ENCODE data around the gene CNFN.

Gene CNFN

DNA sequence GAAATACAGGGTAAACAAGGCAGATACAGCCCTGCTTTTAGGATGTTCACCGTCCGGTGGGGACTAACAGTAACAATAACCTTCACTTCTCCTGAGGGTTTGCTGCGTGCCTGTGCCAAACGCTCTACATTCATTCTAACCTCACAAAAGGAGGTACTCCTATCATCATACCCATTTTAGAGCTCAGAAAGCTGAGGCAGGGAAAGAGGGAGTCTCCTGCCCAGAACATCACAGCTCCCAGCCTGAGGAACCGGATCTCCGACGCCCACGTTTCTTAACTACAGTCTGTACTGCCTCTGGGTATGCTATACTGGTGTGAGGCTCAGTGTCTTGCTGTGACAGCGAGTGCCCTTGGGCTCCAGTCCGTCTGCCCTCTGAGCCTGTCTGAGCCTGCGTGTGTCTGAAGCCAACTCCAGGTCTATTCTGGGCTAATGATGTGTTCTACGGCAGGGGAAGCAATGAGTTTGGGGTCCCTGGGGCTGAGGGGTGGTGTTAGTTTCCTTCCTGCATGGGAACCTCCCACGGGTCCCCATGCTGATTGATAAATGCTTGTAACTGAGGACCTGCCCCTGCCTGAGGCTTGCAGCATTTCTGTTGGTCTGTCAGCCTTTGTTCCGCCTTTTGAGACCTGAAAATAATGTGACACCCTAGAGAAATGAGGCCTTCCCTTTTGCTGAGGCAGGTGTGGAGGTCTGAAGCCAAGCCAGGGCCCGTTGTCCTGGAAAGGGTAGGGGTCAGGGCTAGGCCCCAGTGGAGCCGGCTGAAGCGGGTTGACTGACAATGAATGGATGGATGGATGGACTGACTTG is 32.2 kb upstream of the CNFN start:
- Histone ChIP-seq H3K9ac (ENCODE audit: low read length) (peak overlapping the region; percentile 80), H2AFZ (ENCODE audit: low read length) (no peak overlapping the region)

GRCh38 chr19:42421591-42422031 is 31.5 kb upstream of the CNFN start:
- Histone ChIP-seq H3K9me2 (ENCODE audit: low read depth, low read length) (no peaks in the 10 kb centered on the region), H3K27me3 (ENCODE audit: insufficient read depth, low read length) (no peaks in the 10 kb centered on the region), H3K4me1 (ENCODE audit: insufficient read depth, low read length, severe bottlenecking) (peaks cover 33% of the 10 kb centered on the region), H3F3A (ENCODE audit: insufficient read depth, low read length) (no peaks in the 10 kb centered on the region), H3K9ac (ENCODE audit: low read length) (peak overlapping the region; percentile 80), H4K20me1 (ENCODE audit: insufficient read depth, low read length) (no peaks in the 10 kb centered on the region), H2AFZ (ENCODE audit: low read length) (no peak overlapping the region), H3K36me3 (ENCODE audit: insufficient read depth, low read length) (peaks cover 6% of the 10 kb centered on the region; the same call in 1 of the 2 replicates), H3K9me3 (ENCODE audit: low read length) (no peaks in the 10 kb centered on the region), H3K4me2 (ENCODE audit: low read length) (peak overlapping the region; percentile 79), H3K27ac (ENCODE audit: low read depth, low read length, poor library complexity, severe bottlenecking) (peak overlapping the region; percentile 83), H3K4me3 (ENCODE audit: low read depth, low read length, poor library complexity, severe bottlenecking) (peak overlapping the region; percentile 73), H3K79me2 (ENCODE audit: insufficient read depth, low read length) (no peaks in the 10 kb centered on the region)
- TF ChIP-seq EZH2 (IDR thresholded peaks at IDR 0.05; ENCODE audit: borderline replicate concordance, low read length) (no peak), CTCF (IDR thresholded peaks at IDR 0.05; ENCODE audit: low read length) (no peak)

More for the DNA sequence above, 32.2 kb upstream of the CNFN start:
- Histone ChIP-seq H3K4me1 (ENCODE audit: insufficient read depth, low read length, severe bottlenecking) (peaks cover 33% of the 10 kb centered on the region), H4K20me1 (ENCODE audit: insufficient read depth, low read length) (no peaks in the 10 kb centered on the region), H3K36me3 (ENCODE audit: insufficient read depth, low read length) (peaks cover 6% of the 10 kb centered on the region; the same call in 1 of the 2 replicates), H3K79me2 (ENCODE audit: insufficient read depth, low read length) (no peaks in the 10 kb centered on the region), H3K9me3 (ENCODE audit: low read length) (no peaks in the 10 kb centered on the region), H3K4me3 (ENCODE audit: low read depth, low read length, poor library complexity, severe bottlenecking) (peak overlapping the region; percentile 73), H3F3A (ENCODE audit: insufficient read depth, low read length) (no peaks in the 10 kb centered on the region), H3K27me3 (ENCODE audit: insufficient read depth, low read length) (no peaks in the 10 kb centered on the region), H3K4me2 (ENCODE audit: low read length) (peak overlapping the region; percentile 79), H3K9me2 (ENCODE audit: low read depth, low read length) (no peaks in the 10 kb centered on the region), H3K27ac (ENCODE audit: low read depth, low read length, poor library complexity, severe bottlenecking) (peak overlapping the region; percentile 83)
- TF ChIP-seq CTCF (IDR thresholded peaks at IDR 0.05; ENCODE audit: low read length) = no peak
- no peak for TF ChIP-seq EZH2 (IDR thresholded peaks at IDR 0.05; ENCODE audit: borderline replicate concordance, low read length)

DNA sequence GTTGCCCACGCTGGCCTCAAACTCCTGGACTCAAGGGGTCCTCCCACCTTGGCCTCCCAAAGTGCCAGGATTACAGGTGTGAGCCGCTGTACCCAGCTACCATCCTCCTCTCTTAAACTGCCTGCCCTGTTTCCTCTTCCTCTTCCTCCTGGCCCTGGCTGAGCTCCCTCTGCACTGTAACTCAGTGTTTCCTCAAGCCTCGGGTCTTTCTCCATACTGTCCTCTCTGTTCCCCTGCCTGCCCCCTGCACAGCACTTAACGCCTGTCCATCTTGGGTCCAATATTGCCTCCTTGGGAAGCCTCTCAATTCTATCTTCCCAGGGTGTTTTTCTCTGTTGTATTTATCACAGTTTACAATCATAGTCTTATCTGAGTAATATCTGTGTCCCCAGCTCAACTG is 31.0 kb upstream of the CNFN start:
- H3K27me3 ChIP-seq (ENCODE audit: insufficient read depth, low read length) = no peaks in the 10 kb centered on the region
- no peak overlapping the region for H2AFZ ChIP-seq (ENCODE audit: low read length)
- TF ChIP-seq CTCF (IDR thresholded peaks at IDR 0.05; ENCODE audit: low read length) (no peak), EZH2 (IDR thresholded peaks at IDR 0.05; ENCODE audit: borderline replicate concordance, low read length) (no peak)
- H3K27ac ChIP-seq (ENCODE audit: low read depth, low read length, poor library complexity, severe bottlenecking) = peak overlapping the region; percentile 83
- no peaks in the 10 kb centered on the region for H3K79me2 ChIP-seq (ENCODE audit: insufficient read depth, low read length)
- no peaks in the 10 kb centered on the region for H3K9me3 ChIP-seq (ENCODE audit: low read length)
- H3K9ac ChIP-seq (ENCODE audit: low read length) = peak overlapping the region; percentile 80; the same call in 1 of the 2 replicates
- no peaks in the 10 kb centered on the region for H3K9me2 ChIP-seq (ENCODE audit: low read depth, low read length)
- no peaks in the 10 kb centered on the region for H3F3A ChIP-seq (ENCODE audit: insufficient read depth, low read length)
- peak overlapping the region; percentile 79 for H3K4me2 ChIP-seq (ENCODE audit: low read length)
- H3K4me3 ChIP-seq (ENCODE audit: low read depth, low read length, poor library complexity, severe bottlenecking) = peak overlapping the region; percentile 73
- H3K36me3 ChIP-seq (ENCODE audit: insufficient read depth, low read length) = peaks cover 6% of the 10 kb centered on the region; the same call in 1 of the 2 replicates
- no peaks in the 10 kb centered on the region for H4K20me1 ChIP-seq (ENCODE audit: insufficient read depth, low read length)
- H3K4me1 ChIP-seq (ENCODE audit: insufficient read depth, low read length, severe bottlenecking) = peaks cover 33% of the 10 kb centered on the region

All from OCI-LY1 (cell line).